Measurements from ENCODE around the gene FAM227B. TPM values are rescaled to one million over a fixed set of nuclear protein-coding genes. Genes with fewer than 3 reads are reported as not detected.
"Not testable (repeated sequence)": the region's sequence is repeated elsewhere in the genome, so short reads cannot be mapped to it uniquely, and the experiment has no call there.

Gene FAM227B
- total RNA-seq, result 10 to 100 TPM in 1 of 2 donors, 1 to 10 TPM in 1; 7.5 to 14.4 TPM

DNA sequence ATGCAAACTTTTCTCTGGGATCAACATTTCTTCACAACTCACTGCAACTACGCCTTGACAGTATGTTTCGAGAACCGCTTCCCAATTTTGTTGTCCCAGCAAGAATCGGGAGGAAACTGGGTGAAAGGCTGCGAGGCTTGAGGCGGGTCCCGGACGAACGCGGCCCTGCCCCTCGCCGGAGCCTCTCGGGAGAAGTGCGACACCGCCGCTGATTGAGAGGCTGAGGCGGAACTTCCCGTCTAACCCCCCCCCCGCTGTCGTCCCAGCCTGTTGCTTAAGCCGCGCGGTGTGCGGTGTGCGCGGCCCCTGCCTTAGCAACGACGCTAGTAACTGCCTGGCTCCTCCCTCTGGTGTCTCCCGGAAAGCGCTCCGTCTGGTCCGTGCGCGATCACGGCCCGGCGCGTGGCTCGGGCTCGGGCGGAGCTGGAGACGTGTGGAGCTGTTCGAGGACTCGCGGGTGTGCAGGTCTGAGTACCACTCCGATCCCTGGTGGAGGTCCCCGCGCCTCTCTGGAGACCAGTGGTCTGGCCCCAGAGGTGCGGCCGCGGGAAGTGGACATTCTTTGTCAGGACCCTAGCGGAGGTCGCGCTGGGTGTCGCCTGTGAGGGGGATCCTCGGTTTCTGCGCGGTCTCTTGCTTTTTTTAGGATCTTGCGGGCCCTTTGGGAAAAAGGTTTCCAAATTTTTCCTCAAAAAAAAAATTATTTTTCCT, at the start of gene FAM227B, which contains the start of gene DTWD1:
Gene FAM227B, minus strand, starts transcription at position 161 of the 711 bp plus-strand sequence. CDS start 5,647 bp downstream, outside the sequence.
Gene DTWD1, plus strand, starts transcription at position 391 of the 711 bp plus-strand sequence. CDS start 4,120 bp downstream, outside the sequence.
- peaks cover 0 to 17% of the 10 kb centered on the region in 2 donors for H3K9me3 ChIP-seq
- peak in 1 of 2 donors; percentile 27 for TF ChIP-seq CTCF (IDR thresholded peaks at IDR 0.05)
- H3K36me3 ChIP-seq, result peaks cover 7% of the 10 kb centered on the region
- no peaks in the 10 kb centered on the region for H3K27me3 ChIP-seq
- H3K27ac ChIP-seq, result peak within 1 kb of the TSS; percentile 92 to 97
- H3K4me1 ChIP-seq, result peaks cover 0 to 18% of the 10 kb centered on the region in 2 donors
- H3K4me3 ChIP-seq, result peak within 1 kb of the TSS; percentile 68 to 69
- peak; percentile 95 for DNase-seq (ENCODE audit: low spot score)

DNA sequence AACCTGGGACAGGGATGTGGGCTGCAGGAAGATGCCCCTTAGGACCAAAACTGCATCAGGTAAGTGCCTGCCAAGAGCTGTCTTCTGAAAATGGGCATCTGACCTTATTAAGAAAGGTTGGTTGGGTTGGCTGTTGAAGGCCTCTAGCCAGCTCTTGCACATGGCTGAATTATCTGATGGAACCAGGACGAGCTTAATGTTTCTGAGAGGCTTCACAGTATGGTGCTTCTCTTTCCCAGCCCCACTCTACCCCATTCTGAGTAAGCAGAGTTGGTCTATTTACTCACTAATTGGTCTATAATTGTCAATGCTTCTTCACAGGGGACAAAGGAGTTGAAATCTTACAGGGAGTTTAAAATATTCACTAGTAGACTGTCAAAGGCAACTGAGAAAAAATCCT, 48.7 kb upstream of the FAM227B start:
- Histone ChIP-seq H3K27me3 (no peaks in the 10 kb centered on the region), H3K9me3 (no peaks in the 10 kb centered on the region), H3K4me3 (no peak overlapping the region), H3K4me1 (no peaks in the 10 kb centered on the region), H3K36me3 (no peaks in the 10 kb centered on the region), H3K27ac (no peak overlapping the region)
- no peak for DNase-seq (ENCODE audit: low spot score)
- TF ChIP-seq CTCF (IDR thresholded peaks at IDR 0.05), result no peak

- not testable (repeated sequence) for H3K9me3 ChIP-seq; H3K27me3 ChIP-seq; DNase-seq (ENCODE audit: low spot score); H3K4me1 ChIP-seq; H3K36me3 ChIP-seq; H3K4me3 ChIP-seq; H3K27ac ChIP-seq
Measured at GRCh38 chr15:49666486-49666885, 45.9 kb upstream of the FAM227B start.

- Histone ChIP-seq H3K9me3 (no peaks in the 10 kb centered on the region), H3K27me3 (no peaks in the 10 kb centered on the region), H3K36me3 (no peaks in the 10 kb centered on the region), H3K4me3 (no peak overlapping the region), H3K27ac (no peak overlapping the region), H3K4me1 (no peaks in the 10 kb centered on the region)
- DNase-seq (ENCODE audit: low spot score), result no peak
- no peak for TF ChIP-seq CTCF (IDR thresholded peaks at IDR 0.05)
Measured at GRCh38 chr15:49664716-49665115, 44.1 kb upstream of the FAM227B start.

DNA sequence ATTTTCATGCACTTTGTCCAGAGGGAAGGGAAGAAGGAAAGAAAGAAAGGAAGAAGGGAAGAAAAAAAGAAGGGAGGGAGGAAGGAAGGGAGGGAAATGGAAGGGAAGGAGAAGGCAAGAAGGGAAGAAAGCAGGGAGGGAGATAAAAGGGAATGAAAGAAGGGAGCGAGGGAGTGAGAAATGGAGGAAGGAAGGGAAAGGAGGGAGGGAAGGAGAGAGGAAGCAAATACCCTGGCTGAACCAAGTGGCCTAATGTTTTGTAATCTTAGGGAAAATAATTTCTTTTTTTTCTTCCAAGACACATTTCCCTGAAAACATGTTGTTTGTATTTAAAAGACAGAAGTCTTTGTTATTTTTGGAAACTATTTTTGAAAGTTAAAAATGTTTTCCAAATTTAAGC, 36.1 kb upstream of the FAM227B start:
- H3K27ac ChIP-seq, result no peak overlapping the region
- DNase-seq (ENCODE audit: low spot score), result no peak
- peaks cover 0 to 32% of the 10 kb centered on the region in 2 donors for H3K9me3 ChIP-seq
- no peaks in the 10 kb centered on the region for H3K4me1 ChIP-seq
- H3K36me3 ChIP-seq, result no peaks in the 10 kb centered on the region
- H3K27me3 ChIP-seq, result no peaks in the 10 kb centered on the region
- H3K4me3 ChIP-seq, result no peak overlapping the region
- no peak for TF ChIP-seq CTCF (IDR thresholded peaks at IDR 0.05)

- H3K9me3 ChIP-seq, result peaks cover 0 to 27% of the 10 kb centered on the region in 2 donors
- no peak for TF ChIP-seq CTCF (IDR thresholded peaks at IDR 0.05)
- no peaks in the 10 kb centered on the region for H3K36me3 ChIP-seq
- no peaks in the 10 kb centered on the region for H3K4me1 ChIP-seq
- H3K27me3 ChIP-seq, result no peaks in the 10 kb centered on the region
- no peak for DNase-seq (ENCODE audit: low spot score)
- no peak overlapping the region for H3K27ac ChIP-seq
- H3K4me3 ChIP-seq, result no peak overlapping the region
Measured at GRCh38 chr15:49652922-49653321, 32.3 kb upstream of the FAM227B start.

Data from right atrium auricular region (tissue), 2 donors.